Measurements from ENCODE around the gene CELSR1. TPM values are rescaled to one million over a fixed set of nuclear protein-coding genes. Genes with fewer than 3 reads are reported as not detected.

The CELSR1 gene
- total and polyA plus RNA-seq, 2 of the 13 experiments (the other 11 are each of a cell fraction or from before 2014, with no cell fraction given), result 0.78 to 1.8 TPM

- TF ChIP-seq PBX3 (CRISPR knock-in tag; IDR thresholded peaks at IDR 0.05; ENCODE audit: borderline replicate concordance), result no peak
- no peak for TF ChIP-seq ZBED4 (CRISPR knock-in tag; IDR thresholded peaks at IDR 0.05; ENCODE audit: borderline replicate concordance)
- TF ChIP-seq ELK4 (CRISPR knock-in tag; IDR thresholded peaks at IDR 0.05; ENCODE audit: borderline replicate concordance), result no peak
- TF ChIP-seq PRMT3 (CRISPR knock-in tag; IDR thresholded peaks at IDR 0.05; ENCODE audit: borderline replicate concordance, low read depth), result no peak
- TF ChIP-seq ZSCAN30 (CRISPR knock-in tag; IDR thresholded peaks at IDR 0.05), result no peak
- TF ChIP-seq RBFOX2 (IDR thresholded peaks at IDR 0.05; ENCODE audit: low read depth, low read length), result no peak
- no peak for TF ChIP-seq ATF1 (CRISPR knock-in tag; IDR thresholded peaks at IDR 0.05)
These were observed 45.0 kb upstream of the CELSR1 start (continued) for GRCh38 chr22:46582281-46582933.
